HG02943 (cell line): ENCODE measurements around the gene SPATA19.

Source experiments
- ATAC-seq: cut with Tn5 transposase; IDR thresholded peaks from one replicate; pipeline ENCODE4 v1.9.1; 2021; ENCODE audit warnings: mild to moderate bottlenecking, low read depth, moderate library complexity; ENCODE audit not compliant: unreplicated experiment

Gene SPATA19

DNA sequence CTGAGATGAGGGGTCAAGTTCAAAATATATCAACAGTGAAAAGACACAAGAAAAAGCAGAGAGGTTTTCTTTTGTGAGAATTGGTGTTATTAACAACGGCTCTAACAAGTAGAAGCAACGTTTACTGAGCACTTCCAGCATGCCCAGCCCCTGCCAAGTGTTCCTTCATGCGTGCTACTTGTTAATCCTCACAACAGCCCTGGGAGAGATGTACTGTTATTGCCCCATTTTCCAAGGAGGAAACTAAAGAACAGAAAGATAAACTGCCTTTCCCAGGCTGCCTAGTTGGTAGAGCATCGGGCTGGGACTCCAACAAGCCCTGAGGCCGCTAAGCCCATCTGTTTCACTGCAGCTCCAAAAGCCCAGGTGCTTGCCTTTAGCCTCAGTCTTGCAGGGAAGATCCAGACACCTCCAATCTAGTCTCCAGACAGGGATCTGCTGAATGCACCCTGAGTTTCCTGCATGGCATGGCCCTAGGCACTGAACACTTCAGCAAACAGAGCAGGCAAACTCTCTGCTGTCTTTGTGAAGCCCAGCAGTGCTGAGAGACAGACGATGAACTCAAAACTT lies 25.5 kb downstream of the SPATA19 start:
- no peak for ATAC-seq

DNA sequence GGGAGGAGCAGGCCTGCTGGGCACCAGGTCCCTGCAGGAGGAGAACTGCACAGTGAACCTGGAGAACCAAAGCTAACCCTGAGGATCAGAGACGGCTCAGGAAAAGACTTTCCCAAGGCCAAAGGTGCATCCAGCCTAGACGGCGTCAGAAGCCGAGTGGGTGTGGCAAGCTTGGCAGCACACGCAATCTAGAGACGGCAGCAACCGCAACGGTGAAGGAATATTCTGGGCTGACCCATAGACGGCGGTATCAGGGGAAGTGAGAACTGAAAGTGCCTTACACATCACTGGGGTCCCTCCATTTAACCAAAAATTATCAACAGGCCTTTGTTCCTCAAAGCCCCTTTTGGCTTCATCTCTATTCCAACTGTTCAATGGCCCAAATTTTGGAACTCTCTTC lies 26.2 kb downstream of the SPATA19 start:
- no peak for ATAC-seq

DNA sequence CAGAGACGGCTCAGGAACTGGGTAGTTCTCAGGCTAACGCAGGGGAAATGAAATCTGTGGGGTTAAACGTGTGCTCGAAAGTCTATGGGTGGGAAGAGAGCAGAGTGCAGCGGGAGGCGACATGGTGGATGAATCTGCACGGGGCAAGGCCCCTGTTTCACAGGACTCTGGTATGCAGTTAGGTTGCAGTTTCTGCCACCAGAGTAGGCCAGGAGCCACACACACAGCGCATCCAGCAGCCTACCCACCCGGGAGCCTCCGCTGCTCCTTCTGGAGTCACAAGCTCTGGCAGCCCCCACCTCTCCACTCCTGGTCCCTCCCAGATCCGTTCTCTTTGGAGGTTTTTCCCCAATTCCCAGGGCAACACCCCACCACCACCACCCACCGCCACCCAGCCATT lies 27.0 kb downstream of the SPATA19 start:
- no peak for ATAC-seq

DNA sequence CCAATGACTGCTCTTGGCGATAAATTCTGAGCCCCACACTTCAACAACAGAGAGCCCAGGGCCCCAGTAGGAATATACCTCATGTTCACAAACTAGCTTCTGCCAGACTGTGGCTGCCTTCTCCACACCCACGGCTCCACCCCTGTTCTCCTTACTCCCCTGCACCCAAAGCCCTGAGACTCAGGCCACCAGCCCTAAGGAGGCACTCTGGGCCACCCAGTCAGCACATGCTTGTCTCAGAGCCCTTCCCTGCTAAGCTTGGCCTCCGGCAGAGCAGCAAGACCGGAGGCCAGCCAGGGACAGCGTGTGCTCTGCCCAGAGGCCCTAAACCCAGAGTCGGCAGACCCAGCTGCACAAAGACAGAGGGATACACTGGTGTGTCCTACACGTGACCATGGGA lies 27.9 kb downstream of the SPATA19 start:
- ATAC-seq: no peak

DNA sequence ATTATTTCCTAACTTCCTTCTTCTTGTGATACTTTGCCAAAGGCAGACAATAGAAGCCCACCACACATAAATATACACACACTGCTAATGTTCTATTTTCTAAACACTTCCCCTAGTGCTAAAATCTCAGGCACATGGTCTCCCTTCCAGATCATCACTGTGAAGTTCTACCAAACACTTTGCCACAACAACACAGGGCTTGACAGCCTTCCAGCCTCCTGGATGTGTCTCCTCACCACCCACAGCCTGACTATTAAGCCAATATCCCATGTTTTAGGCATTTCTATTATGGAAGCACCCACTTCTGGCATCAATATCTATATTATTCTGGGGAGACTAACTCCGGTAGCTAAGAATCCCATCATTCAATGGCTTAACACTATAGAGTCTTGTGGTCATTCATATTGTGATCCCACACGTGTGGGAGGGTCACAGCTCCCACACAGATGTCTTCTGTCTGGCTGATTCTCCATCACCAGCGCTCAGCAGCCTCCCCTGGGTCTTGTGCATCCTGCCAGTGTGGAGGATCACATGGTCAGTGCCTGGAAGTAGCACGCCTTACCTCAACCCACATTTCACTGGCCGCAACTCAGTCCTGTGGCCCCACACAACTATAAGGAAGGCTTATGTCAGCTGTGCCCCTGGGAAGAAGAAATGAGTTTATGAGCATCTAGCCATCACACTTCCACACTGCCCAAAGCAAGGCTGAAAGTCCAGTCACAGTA lies 29.0 kb downstream of the SPATA19 start:
- no peak for ATAC-seq

DNA sequence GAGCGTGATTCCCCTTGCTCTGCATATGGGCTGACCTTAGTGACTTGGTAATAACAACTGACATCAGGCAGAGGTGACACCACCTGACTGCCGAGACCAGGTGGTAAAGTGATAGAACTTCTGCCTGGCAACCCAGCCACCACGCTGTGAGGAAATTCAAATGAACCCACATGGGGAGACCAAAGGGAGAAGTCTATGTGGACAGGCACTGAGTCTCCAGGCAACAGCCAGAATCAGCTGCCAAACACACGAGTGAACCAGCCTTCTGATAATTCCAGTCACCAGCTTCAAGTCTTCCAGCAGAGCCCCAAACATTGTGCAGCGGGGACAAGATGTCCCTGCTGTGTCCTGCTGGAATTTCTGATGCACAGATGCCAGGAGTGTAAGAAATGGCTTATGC lies 29.7 kb downstream of the SPATA19 start:
- ATAC-seq: no peak

DNA sequence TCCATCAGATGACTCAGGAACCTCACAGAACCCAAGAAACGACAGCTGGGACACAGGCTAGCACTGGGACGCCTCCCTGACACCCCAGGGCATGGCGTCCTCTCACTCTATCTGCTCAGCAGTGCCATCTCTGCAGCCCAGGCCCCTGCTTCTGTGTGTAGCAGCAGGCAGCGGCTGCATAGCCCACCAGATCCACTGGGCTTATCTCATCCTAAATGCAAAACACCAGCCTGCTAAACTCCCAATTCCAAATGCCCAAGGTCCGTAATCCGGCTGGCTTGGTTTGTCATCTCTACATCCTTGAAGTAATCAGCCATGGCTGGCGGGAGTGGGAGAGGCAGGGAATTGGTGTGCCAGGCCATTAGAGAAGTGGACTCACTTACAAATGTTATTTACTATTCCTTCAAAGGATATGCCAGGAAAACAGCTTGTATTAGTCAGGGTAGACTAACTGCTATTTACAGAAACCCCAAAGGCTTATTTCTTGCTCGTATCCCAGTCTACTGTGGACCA lies 30.7 kb downstream of the SPATA19 start:
- no peak for ATAC-seq

DNA sequence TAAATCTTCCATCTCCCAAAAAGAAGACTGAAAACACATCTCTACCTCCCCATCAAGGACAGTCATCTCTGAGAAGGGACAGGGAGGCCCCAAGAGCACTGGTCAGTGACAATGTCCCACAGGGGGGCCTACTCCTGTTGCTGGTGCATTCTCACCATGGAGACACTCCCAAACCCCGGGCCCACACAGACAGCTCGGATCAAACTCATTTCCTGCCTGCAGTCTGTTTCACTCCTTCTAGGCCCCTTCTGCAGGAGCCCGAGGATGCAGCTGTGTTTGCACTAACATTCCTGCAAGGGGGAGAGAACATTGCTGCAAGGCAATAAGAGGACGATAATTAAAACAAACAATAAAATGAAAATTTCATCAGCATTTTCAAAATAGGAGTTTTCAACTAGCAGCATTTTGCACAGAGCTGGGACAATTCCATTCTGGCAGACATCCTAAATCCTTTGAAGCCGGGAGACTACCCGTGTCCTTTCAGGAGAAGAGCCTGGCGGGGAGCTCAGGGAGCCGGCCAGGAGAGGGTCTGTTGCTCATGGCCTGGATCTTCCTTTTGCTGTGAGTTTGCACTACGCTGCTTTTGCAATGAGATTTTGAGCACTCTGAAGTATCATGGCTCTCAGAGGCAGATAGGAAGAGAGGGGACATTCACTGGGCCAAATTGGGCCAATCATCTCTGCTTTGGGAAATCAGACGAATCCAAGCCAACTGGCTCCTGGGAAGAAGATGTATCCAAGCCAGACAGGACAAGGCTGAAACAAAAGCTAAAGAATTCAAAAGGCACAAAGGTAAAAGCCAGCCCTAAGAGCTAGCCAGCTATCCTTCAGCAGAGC lies 33.2 kb downstream of the SPATA19 start:
- no peak for ATAC-seq

DNA sequence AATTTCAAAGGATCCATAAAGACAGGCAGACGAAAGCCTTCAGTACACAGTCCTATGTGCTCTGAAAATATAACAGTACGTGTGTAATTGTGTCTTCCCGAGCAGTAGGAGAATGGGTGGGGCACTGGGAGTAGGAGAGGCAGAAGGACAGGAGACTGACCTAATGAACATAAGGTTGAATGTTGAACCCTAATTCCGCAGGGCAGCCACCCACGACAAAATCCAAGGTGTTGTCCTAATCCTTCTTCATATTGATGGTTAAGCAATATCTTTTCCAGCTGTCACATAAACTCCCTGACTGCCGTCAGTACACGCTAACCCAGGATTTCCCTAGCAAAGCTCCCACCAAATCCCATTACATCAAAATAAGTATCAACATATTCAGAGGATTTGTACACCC lies 34.5 kb downstream of the SPATA19 start:
- ATAC-seq: no peak

DNA sequence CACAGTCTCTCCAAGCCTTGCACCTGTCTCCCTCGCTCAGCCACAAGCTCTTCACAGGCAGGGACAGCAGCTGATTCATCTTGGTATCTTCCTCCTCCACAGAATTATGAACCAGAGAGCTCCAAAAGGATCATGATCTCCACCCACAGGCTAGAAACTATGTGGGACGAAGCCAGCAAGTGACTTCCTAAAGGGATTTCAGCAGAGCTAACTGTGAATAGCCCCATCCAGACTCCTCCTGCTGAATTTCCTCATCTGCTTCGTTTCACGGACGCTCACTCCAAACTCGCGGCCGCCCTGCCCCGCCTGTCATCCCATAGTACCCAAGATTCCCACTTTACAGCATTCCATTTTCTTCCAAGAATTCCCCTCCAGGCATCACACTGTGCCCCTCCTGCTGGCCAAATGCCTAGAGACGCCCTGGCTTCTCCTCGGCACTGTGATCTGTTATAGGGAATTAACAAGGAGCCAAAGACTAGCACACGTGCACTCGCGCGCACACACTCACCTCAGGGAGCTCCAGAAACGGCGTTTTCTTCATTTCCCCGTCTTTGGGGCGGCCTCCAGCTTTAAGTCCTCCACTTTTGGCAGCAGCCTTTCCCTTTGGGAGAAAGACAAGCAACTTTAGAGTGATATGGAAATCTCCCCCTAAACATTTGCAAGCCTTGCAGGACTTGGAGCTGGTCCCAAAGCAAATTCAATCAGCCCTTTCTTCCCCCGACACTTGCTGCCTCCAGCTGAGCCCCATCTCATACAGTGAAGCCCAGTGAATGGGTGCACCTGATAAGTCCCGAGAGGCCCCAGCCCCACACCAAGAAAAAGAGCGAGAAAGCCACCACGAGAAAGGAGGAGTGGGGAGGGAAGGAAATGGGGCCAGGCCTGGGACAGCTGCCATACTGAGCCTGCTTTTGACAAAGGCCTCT lies 35.5 kb downstream of the SPATA19 start:
- no peak for ATAC-seq

DNA sequence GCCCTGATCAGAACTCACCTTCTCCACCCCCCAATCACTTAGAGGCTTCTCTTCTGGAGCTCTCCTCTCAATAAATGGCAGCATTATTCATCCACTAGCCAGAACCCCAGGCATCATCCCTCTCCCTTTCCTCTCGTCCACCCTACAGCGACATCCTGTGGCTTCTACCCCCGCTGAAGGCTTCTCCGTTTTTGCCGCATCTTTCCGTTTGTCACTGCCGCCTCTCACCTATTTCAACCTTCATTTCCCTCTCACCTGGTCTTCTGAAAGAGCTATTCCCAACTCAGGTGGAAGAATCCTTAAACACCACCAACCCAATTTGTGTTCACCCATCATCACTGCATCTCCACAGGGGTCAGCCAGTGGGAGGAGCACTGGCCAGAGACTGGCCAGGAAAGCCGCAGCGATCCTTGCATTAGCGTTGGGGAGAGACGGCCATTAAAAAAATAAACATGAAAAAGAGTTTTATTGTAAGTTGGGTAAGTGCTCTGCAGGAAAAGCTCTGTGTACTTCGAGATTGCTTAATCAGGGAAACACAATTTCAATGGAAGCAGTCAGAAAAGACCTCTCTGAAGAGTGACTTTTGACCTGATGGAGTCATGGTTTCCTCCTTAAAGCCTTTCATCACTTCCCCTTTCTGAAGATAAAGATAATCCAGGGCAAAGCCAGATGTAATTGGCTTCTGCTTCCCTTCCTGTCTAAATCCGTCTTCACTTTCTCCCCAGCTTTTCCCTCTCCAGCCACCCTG lies 36.7 kb downstream of the SPATA19 start:
- ATAC-seq: no peak

DNA sequence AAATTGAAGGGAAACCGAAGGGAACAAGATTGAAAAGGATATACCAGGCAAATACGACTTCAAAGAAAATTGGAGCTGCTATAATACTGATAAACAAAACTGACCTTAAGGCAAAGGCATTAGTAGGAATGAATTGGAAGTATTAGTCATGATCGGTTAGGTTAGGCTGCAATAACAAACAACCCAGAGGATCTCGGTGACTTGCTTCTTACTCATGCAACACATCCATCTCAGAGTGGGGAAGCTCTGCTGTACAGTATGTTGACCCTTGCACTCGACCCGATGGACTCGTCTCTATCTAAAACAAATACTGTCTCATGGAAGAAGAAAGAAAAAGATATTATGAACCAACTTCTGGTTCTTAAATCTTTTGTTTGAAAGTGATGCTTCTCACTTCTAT lies 42.3 kb downstream of the SPATA19 start:
- no peak for ATAC-seq

DNA sequence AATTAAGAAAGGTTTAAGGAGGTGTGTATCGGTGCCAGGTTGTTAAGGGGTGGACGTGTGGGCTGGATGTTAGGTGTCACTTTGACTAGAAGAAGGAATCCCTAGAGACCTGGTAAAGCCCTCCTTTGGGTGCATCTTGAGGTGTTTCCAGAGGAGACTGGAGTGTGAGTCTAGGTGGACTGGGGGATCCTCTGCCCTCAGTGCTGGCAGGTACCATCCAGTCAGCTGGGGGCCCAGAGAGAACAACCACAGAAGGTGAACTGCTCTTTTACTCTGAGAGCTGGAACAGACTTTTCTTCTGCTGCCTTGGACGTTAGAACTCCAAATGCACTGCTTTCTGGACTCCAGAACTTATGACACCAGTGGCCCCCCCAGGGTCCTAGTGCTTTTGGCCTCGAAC lies 44.0 kb downstream of the SPATA19 start:
- no peak for ATAC-seq

DNA sequence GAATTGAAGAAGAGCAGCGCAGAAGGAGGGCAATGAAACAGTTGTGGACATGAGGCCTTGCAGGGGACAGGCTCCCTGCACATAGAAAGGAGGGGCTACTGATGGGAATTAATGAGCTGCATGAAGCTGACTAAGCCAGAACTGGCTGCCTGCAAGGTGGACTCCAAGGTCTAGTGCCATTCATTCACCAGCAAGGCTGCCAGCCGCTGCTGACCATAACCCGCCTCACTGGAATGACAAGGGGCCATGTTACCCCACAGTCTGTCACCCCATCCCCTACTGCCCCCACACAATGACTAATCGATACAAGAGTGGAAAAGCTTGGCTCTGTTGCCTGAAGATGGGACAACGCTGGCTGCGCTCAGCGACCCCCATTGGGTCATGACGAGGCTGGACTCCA lies 44.6 kb downstream of the SPATA19 start:
- ATAC-seq: no peak

DNA sequence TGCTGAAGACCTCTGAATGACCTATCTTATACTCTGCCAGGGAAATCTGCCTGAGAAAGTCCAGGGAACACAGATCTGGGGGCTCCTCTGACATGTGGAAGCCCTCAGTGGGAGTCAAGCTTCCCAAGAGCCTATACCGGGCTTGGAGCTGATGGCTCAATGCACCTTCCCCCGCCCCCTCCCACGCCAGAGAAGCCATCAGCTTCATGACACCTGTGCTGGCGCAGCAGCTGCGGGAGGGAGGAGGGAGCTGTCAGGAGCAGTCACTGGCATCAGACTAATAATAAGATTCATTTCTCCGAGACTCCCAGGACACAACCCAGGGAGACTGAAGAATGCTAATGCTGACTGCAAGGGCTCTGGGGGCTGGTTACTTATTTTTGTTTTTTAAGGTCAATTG lies 47.8 kb downstream of the SPATA19 start:
- ATAC-seq: no peak

DNA sequence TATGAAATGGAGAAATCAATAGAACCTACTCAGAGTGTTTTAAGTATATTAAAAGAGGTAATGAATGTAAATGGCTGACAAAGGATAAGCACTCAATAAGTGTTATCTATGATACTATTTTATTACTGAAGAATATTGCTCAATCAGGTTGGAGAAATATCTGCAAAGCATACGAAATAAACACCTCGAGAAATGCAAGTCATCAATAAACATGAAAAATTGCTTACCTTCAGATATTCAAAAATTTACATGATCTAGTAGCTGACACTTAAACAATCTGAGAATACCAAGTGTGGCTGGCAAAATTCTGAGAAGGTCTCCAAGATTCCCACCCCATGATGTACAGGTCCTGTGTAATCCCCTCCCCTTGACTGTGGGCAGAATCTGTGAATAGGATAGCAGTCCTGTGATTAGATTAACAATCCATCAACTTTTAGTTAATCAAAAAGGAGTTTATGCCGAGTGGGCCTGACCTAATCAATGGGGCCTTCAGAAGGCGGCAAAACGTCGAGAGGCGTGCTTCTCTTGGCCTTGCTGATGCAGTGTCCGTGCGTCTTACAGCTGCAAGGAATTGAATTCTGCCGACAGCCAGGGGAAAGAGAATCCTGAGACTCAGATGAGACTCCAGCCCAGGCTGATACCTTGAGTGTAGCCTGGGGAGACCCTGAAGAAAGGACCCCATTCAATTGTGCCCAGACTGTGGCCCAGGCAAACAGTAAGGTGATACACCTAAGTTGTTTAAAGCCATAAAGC lies 49.1 kb downstream of the SPATA19 start:
- no peak for ATAC-seq

DNA sequence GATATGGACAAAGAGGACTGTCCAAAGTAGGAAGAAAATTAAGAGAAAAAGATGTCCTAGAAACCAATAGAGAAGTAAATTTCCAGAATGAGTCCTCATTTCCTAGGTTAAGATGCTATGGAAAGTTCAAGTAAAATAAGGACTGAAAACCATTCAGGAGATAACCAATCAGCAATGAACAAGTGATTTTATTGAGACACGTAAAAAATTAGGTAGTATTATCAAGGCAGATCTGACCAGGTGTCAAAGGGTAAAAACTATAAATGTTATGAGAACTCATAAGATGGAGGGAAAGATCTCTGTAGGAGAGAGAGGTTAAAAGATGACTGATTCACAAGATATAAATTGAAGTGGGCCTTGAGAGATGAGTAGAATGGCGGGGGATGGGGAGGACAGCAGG lies 50.2 kb downstream of the SPATA19 start:
- ATAC-seq: no peak

DNA sequence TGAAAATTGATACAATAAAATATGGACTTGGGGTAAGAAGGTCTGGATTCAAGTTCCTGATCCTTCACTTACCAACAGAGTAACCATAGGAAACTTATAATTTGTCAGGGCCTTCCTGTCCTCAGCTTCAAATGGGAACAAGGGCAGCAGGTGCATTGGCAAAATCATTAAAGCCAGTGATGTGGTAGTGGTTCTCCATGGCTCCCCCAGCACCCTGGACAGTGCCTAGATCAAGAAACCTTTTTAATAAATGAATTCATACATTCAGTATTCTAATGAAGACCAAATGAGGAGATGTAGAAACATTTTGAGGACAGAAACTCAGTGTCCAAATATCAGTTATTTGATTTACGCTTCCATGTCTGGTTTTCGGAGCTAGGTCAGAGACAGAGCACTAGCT lies 51.1 kb downstream of the SPATA19 start:
- no peak for ATAC-seq
